GM19467 (cell line): ENCODE data around the gene S100A12.

Experiments used
- ATAC-seq: cut with Tn5 transposase; IDR thresholded peaks from one replicate; pipeline ENCODE4 v1.9.1; 2021; ENCODE audit warnings: mild to moderate bottlenecking, moderate library complexity; ENCODE audit not compliant: unreplicated experiment

The S100A12 gene

DNA sequence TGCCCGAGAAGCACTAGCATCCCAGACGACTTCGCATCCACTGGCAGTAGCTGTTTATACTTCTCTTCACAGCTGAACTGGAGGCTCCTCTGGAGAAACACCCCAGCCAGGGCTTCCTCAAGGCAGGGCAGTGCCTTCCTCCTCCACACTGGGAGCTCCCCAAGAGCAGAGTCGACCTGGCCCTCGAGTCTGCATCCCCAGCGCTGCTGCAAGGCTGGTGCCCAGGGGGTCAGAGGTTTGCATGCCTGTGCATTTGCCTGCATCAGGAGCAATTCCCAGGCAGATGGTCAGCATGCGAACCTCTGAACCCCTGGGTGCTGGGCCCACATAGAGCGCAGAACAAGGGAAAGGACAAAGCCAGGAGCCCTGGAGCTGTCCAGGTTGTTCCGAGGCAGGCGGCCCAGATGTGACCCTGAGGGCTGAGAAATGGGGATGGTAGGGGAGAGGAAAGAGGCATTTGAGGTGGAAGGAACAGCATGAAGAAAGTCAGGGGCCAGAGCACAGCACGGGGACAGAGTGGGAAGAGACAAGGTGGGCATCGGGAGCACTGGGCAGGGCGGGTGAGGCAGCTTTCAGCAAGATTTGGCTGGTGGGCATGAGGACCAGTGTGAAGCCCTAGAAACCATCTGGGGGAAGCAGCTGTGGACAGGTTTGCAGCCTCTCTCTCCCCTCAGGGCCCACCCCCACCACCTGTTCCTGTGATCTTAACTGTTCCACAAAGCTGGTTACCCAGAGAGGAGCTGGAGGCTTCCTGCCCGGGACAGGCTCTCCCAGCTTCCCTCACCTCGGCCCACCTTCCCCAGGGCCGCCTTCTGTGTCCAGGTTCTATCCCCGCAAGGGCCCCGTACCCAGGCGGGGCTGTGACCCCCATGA is 21.9 kb upstream of the S100A12 start:
- no peak for ATAC-seq

DNA sequence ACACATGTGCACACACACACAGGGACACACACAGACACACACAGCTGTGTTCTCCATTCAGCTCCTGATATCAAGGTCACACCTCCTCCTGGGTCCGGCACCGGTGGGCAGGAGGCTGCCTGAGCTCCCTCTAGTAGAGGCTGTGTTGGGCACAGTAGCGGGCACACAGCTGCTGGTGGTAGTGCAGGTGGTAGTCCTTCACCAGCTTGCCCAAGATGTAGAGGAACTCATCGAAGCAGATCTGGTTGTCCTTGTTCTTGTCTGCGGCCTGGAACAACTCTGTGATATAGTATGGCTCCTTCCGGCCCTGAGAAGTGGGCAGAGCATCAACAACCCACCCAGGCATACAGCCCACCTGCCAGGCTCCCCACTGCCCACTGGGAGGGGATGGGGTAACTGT is 21.0 kb upstream of the S100A12 start:
- no peak for ATAC-seq

DNA sequence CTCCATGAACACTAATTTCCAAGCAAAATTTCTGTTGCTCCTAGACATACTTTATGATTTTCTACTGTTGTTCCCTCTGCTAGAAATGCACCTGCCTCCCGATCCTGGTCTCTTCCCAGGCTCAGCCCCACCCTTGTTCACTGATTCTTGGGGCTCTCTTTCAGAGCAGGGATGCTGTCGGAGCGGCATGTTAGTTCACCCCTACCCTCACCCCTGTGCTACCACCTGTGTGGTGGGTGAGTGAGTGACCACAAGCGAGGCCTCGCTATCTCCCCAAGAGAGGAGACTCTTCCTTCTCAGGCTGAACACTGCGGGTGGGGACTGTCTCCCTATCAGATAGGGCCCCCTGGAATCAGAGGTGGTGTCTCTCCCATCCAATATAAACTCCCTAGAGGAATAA is 20.4 kb upstream of the S100A12 start:
- ATAC-seq: no peak

- no peak for ATAC-seq
Measured at GRCh38 chr1:153395136-153395685, 19.8 kb upstream of the S100A12 start.

DNA sequence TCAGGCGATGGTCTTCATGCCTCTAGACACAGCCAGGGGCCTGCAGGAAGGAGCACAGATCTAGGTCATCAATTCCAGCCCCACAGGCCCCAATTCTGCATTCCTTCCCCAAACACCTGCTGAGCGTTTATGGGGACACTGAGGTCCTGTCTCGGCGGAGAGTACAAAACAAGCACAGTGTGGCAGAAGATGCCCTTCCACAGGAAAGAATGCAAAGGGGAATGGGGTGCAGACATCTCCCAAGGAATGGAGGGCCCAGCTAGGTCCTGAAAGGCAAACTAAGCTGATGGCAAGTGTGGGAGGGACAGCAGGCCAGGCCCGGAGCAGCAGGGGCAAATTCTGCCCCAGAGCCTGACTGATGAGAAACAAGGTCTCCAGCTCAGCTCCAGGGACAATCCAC is 19.0 kb upstream of the S100A12 start:
- no peak for ATAC-seq

DNA sequence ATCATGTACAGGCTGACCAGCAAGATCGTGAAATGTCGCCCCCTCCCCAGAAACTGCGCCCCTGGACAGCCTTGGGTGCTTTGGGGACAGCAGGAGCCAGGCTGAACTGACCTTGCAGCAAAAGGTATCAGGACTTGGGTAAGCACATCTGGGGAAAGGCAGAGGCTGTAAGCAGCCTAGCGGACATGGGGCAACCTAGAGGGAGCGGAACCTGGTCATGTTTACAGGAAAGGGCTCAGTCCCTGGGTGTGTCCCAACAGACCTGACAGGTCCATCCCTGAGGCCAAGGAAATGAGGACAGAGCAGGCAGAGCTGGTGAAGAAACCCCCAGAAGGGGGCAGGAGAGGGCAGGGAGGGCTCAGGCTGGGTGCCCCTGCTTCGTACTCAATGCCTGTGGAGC is 18.5 kb upstream of the S100A12 start:
- no peak for ATAC-seq

- ATAC-seq: no peak
Measured at GRCh38 chr1:153392822-153393221, 17.4 kb upstream of the S100A12 start.

- ATAC-seq: no peak
Measured at GRCh38 chr1:153392258-153392657, 16.8 kb upstream of the S100A12 start.

- no peak for ATAC-seq
Measured at GRCh38 chr1:153390938-153391710, 15.7 kb upstream of the S100A12 start, which contains the start of gene S100A8. S100A8 (minus strand) TSS chr1:153391073; CDS start chr1:153390535, 538 bp downstream.

DNA sequence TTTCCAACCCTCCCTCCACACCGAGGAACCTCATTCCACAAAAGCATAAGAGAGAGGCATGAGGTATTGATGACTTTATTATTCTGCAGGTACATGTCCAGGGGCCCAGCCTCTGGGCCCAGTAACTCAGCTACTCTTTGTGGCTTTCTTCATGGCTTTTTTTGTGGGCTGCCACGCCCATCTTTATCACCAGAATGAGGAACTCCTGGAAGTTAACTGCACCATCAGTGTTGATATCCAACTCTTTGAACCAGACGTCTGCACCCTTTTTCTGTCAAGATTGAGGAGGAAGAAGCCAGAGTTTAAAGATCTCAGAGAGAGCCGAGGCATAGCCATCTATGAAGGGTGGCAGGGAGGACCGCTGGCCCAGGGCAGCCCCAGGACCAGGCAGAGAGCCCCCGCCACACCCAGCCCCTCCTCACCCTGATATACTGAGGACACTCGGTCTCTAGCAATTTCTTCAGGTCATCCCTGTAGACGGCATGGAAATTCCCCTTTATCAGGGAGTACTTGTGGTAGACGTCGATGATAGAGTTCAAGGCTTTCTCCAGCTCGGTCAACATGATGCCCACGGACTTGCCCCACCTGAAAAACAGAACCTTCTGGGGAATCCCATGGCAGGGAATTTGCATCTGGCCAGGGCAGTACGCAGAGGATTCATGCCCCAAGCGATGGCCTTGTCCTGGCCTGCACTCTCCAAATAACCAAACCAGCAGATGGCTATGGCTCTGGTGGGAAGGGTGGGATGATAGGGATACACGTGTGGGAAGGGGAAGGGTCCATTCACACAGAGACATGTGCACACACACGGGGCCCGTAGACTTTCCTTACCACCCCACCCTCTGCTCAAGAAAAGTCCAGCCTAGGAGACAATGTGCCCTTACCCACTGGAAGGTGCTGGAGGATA is 14.8 kb upstream of the S100A12 start:
- ATAC-seq: no peak

GRCh38 chr1:153389401-153389800 is 14.0 kb upstream of the S100A12 start:
- ATAC-seq: no peak

- ATAC-seq: no peak
Measured at GRCh38 chr1:153387785-153388184, 12.4 kb upstream of the S100A12 start.

GRCh38 chr1:153387001-153387400 is 11.6 kb upstream of the S100A12 start:
- ATAC-seq: no peak

- no peak for ATAC-seq
Measured at GRCh38 chr1:153386500-153386901, 11.1 kb upstream of the S100A12 start.

- ATAC-seq: no peak
Measured at GRCh38 chr1:153384958-153385580, 9.6 kb upstream of the S100A12 start.

GRCh38 chr1:153380711-153381110 is 5.3 kb upstream of the S100A12 start:
- no peak for ATAC-seq

DNA sequence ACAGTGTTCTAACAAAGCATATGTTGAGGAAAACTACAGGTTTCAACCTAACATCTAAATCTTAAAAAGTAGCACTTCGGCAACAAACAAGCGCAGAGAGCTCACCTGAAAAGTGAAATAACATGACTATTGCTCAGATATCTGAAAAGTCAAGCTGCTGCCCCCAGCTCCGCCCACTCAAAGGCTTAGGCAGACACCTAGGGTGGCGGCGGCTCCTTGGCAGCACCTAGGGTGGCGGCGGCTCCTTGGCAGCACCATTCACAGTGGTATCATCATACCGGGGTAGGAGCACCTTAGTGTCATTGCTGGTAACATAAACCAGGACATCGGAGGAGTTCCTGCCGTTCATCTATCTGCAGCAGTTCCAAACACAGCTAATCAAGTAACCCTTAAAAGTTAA is 4.2 kb upstream of the S100A12 start:
- ATAC-seq: no peak

DNA sequence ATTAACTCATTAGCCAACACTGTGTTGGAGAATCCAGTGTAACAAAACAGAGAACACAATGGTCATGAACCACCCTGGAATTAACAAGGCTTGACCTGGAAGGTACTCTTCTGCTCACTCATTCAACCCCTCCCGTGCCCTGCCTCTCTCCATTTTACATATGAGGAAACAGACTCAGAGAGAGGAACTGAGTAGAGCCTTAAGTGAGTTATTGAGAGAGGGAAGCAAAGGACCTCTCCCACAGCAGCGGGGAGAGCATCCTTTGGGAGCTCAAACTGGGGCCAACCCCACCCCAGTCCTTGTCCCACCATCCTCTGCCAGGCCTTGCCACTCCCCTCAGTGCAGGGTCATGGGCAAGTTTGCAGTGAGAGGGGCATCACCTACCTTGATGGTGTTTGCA is 1.4 kb downstream of the S100A12 start:
- ATAC-seq: no peak

- ATAC-seq: no peak
Measured at GRCh38 chr1:153372571-153372970, 2.9 kb downstream of the S100A12 start.

DNA sequence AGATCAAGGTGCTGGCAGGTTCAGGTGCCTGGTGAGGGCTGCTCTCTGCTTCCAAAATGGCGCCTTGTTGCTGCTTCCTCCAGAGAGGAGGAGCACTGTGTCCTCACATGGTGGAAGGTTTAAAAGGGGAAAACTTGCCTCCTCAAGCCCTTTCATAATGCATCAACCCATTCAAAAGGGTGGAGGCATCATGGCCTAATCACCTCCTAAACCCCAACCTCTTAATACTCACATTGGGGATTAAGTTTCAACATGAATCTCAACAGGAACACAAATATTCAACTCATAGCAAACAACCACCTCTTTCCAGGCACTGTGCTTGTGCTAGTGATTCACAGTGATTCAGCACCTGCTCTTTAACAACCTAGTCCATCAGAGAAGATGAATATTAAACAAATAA is 4.2 kb downstream of the S100A12 start:
- ATAC-seq: no peak
